PC-9 (cell line): ENCODE data around the gene IRAK4.

ENCODE experiments used
- CTCF ChIP-seq: fragments of 200-600 bp; sonication (generic); conservative IDR thresholded peaks from 2 replicates; pipeline ENCODE4 v1.6.1; 2017; ENCODE audit warnings: mixed run types, antibody characterized with exemption, mild to moderate bottlenecking, moderate library complexity
- EZH2 ChIP-seq: fragments of 200-600 bp; sonication (generic); IDR thresholded peaks from 2 replicates; pipeline ENCODE4 v1.8.0; 2017; ENCODE audit warnings: antibody characterized with exemption, low read depth

GRCh38 chr12:43827093-43827492, 68.3 kb downstream of the IRAK4 start:
- TF ChIP-seq CTCF, result no peak
- TF ChIP-seq EZH2, result no peak
